GM12878 (cell line): Measurements from ENCODE around the gene SLC25A3. TPM values are rescaled to one million over a fixed set of nuclear protein-coding genes. Genes with fewer than 3 reads are reported as not detected.

Experiments
- CBX5 ChIP-seq: sonication (generic); IDR thresholded peaks from 2 replicates; pipeline ENCODE4 v1.6.1; 2016; ENCODE audit warnings: low read depth, moderate library complexity, mild to moderate bottlenecking, inconsistent platforms
- E4F1 ChIP-seq: fragments of 450-650 bp; IDR thresholded peaks from 2 replicates; pipeline ENCODE4 v1.6.1; 2018; ENCODE audit warnings: borderline replicate concordance, mild to moderate bottlenecking; ENCODE audit not compliant: partially characterized antibody
- EED ChIP-seq: sonication (generic); IDR thresholded peaks from 2 replicates; pipeline ENCODE4 v1.6.1; 2016; ENCODE audit warnings: antibody characterized with exemption, low read depth
- EGR1 ChIP-seq, 2 experiments: IDR thresholded peaks; 1 replicate in 1 of 2; 2 replicates in 1 of 2; pipeline ENCODE4 v1.6.1; 2011 to 2012; ENCODE audit warnings: low read depth in 2 of 2, low read length in 2 of 2, borderline replicate concordance in 1 of 2, mild to moderate bottlenecking in 1 of 2, moderate library complexity in 1 of 2
- ELK1 ChIP-seq: IDR thresholded peaks from 2 replicates; pipeline ENCODE4 v1.6.1; 2012; ENCODE audit warnings: low read depth, low read length, improper control_type of control experiment
- ESRRA ChIP-seq: IDR thresholded peaks from 2 replicates; pipeline ENCODE4 v1.6.1; 2012; ENCODE audit warnings: mild to moderate bottlenecking, low read length, improper control_type of control experiment
- FOXK2 ChIP-seq: fragments of 450-650 bp; IDR thresholded peaks from 2 replicates; pipeline ENCODE4 v1.6.1; 2017; ENCODE audit warnings: mild to moderate bottlenecking, moderate library complexity
- MLLT1 ChIP-seq: fragments of 450-650 bp; IDR thresholded peaks from 2 replicates; pipeline ENCODE4 v1.6.1; 2016; ENCODE audit warnings: mild to moderate bottlenecking
- PAX5 ChIP-seq: IDR thresholded peaks from 2 replicates; pipeline ENCODE4 v1.6.1; 2011; ENCODE audit warnings: low read depth, low read length, borderline replicate concordance
- PML ChIP-seq: IDR thresholded peaks from 2 replicates; pipeline ENCODE4 v1.6.1; 2012; ENCODE audit warnings: low read length, inconsistent platforms
- RBBP5 ChIP-seq: fragments of 200-600 bp; sonication (generic); conservative IDR thresholded peaks from 2 replicates; pipeline ENCODE4 v1.6.1; 2016
- RELA ChIP-seq: fragments of 450-650 bp; IDR thresholded peaks from 2 replicates; pipeline ENCODE4 v1.8.0; 2014; ENCODE audit warnings: borderline replicate concordance; ENCODE audit not compliant: partially characterized antibody
- SKIL ChIP-seq: fragments of 450-650 bp; IDR thresholded peaks from 2 replicates; pipeline ENCODE4 v1.6.1; 2017; ENCODE audit warnings: mild to moderate bottlenecking, low read depth, inconsistent platforms; ENCODE audit not compliant: poor library complexity, severe bottlenecking
- SREBF1 ChIP-seq: IDR thresholded peaks from 2 replicates; pipeline ENCODE4 v1.6.1; 2012; ENCODE audit warnings: mild to moderate bottlenecking, low read length
- TBL1XR1 ChIP-seq: IDR thresholded peaks from 2 replicates; pipeline ENCODE4 v1.6.1; 2012; ENCODE audit warnings: low read depth, low read length, improper control_type of control experiment
- ZBED1 ChIP-seq: IDR thresholded peaks from 2 replicates; pipeline ENCODE4 v1.6.1; 2016; ENCODE audit warnings: borderline replicate concordance
- ZNF592 ChIP-seq: fragments of 450-650 bp; IDR thresholded peaks from 2 replicates; pipeline ENCODE4 v1.6.1; 2017; ENCODE audit warnings: mild to moderate bottlenecking, moderate library complexity
- ZNF622 ChIP-seq: fragments of 450-650 bp; IDR thresholded peaks from 2 replicates; pipeline ENCODE4 v1.6.1; 2017; ENCODE audit warnings: mild to moderate bottlenecking, inconsistent platforms
- ZZZ3 ChIP-seq: IDR thresholded peaks from 2 replicates; pipeline ENCODE4 v1.6.1; 2011; ENCODE audit warnings: low read depth; ENCODE audit not compliant: control insufficient read depth, insufficient read length
- polyA plus RNA-seq, 11 experiments: library from polyadenylated mRNA; depleted of rRNA in 4 of 11; unstranded in 6 of 11; stranded (reverse) in 5 of 11; fragments of >200 nt; fragmentation: Nextera tagmentation in 4 of 11; fragmentation: Illumina TruSeq in 1 of 11; extraction: Ambion mirVana in 4 of 11; extraction: Trizol in 1 of 11; gene quantifications; 1 replicate in 1 of 11; 2 replicates in 10 of 11; pipeline versions ENCODE4 v1.2.1 to v1.2.3, GENCODE V29; 2011 to 2016; ENCODE audit warnings: inconsistent platforms in 2 of 11, missing spikeins in 2 of 11, low read depth in 1 of 11
- total RNA-seq, 4 experiments: library from RNA; depleted of rRNA in 3 of 4; stranded (reverse); fragments of >200 nt in 3 of 4; fragmentation: Illumina TruSeq in 1 of 4; extraction: Trizol in 1 of 4; gene quantifications; 2 replicates each; pipeline versions ENCODE4 v1.2.1 to v1.2.3, GENCODE V29; 2013 to 2021

Gene SLC25A3
- total and polyA plus RNA-seq, 10 of the 15 experiments (the other 5 are each of a cell fraction or from before 2014, with no cell fraction given), result 314 to 700 (median 589) TPM

- no peak for TF ChIP-seq EED
- TF ChIP-seq ZBED1, result peak; percentile 55; the same call in 1 of the 2 replicates
- TF ChIP-seq E4F1, result peak; percentile 90
- no peak for TF ChIP-seq RELA
- TF ChIP-seq ELK1, result no peak
- no peak for TF ChIP-seq SKIL
- peak; percentile 87; the same call in 1 of the 2 replicates for TF ChIP-seq ESRRA
- TF ChIP-seq RBBP5, result no peak
- no peak for TF ChIP-seq ZZZ3
- TF ChIP-seq CBX5, result no peak
- no peak for TF ChIP-seq ZNF592
- no peak for TF ChIP-seq ZNF622
- TF ChIP-seq FOXK2, result no peak
- peak; percentile 50; the same call in 1 of the 2 replicates for TF ChIP-seq SREBF1
- TF ChIP-seq EGR1 (IDR thresholded peaks at IDR 0.05; ENCODE audit: borderline replicate concordance in 1 of 2, low read depth in 2 of 2, low read length in 2 of 2), result peak; percentile 19 to 39; a peak in 2 of 3 replicates
- TF ChIP-seq MLLT1, result no peak; the same call in 1 of the 2 replicates
- peak; percentile 65; the same call in 1 of the 2 replicates for TF ChIP-seq PAX5
- TF ChIP-seq PML, result peak; percentile 93
- no peak for TF ChIP-seq TBL1XR1
These were observed at the start of gene SLC25A3 (continued) for GRCh38 chr12:98593351-98594049.
